ENCODE measurements around the gene MAGI2.
"Not testable (repeated sequence)": the region's sequence is repeated elsewhere in the genome, so short reads cannot be mapped to it uniquely, and the experiment has no call there.

The MAGI2 gene

GRCh38 chr7:78585980-78586379 is 867.5 kb downstream of the MAGI2 start:
- ChIA-PET CTCF (no interaction called here), POLR2A (no interaction called here)
- no peak for DNase-seq (ENCODE audit: extremely low spot score)
- TF ChIP-seq CTCF (IDR thresholded peaks at IDR 0.05; ENCODE audit: control extremely low read depth, extremely low read depth, low read depth, missing control alignments) = no peak

GRCh38 chr7:78578686-78579085 is 874.8 kb downstream of the MAGI2 start:
- TF ChIP-seq CTCF (IDR thresholded peaks at IDR 0.05; ENCODE audit: control extremely low read depth, extremely low read depth, low read depth, missing control alignments) = no peak
- no peak for DNase-seq (ENCODE audit: extremely low spot score)
- CTCF ChIA-PET = interaction anchor here (0.8 to 1.5 kb wide), 6 partner anchors 9 to 537 kb away, joined by 3 to 4 read pairs (median 3); no protein-coding TSS in a partner anchor
- POLR2A ChIA-PET = no interaction called here

GRCh38 chr7:78577174-78577952 is 876.1 kb downstream of the MAGI2 start:
- CTCF ChIA-PET; DNase-seq (ENCODE audit: extremely low spot score); POLR2A ChIA-PET: not testable (repeated sequence)

GRCh38 chr7:78576236-78576635 is 877.2 kb downstream of the MAGI2 start:
- ChIA-PET POLR2A (no interaction called here), CTCF (no interaction called here)
- DNase-seq (ENCODE audit: extremely low spot score) = no peak
- no peak for TF ChIP-seq CTCF (IDR thresholded peaks at IDR 0.05; ENCODE audit: control extremely low read depth, extremely low read depth, low read depth, missing control alignments)

GRCh38 chr7:78571292-78571691 is 882.2 kb downstream of the MAGI2 start:
- DNase-seq (ENCODE audit: extremely low spot score) = no peak
- ChIA-PET CTCF (no interaction called here), POLR2A (no interaction called here)
- TF ChIP-seq CTCF (IDR thresholded peaks at IDR 0.05; ENCODE audit: control extremely low read depth, extremely low read depth, low read depth, missing control alignments) = no peak

- TF ChIP-seq CTCF (IDR thresholded peaks at IDR 0.05; ENCODE audit: control extremely low read depth, extremely low read depth, low read depth, missing control alignments) = no peak
- ChIA-PET POLR2A (no interaction called here), CTCF (interaction anchor here (1.6 kb wide), 2 partner anchors 10 to 16 kb away, joined by 3 read pairs; no protein-coding TSS in a partner anchor)
- no peak for DNase-seq (ENCODE audit: extremely low spot score)
Observed at GRCh38 chr7:78568690-78569089, 884.8 kb downstream of the MAGI2 start.

- TF ChIP-seq CTCF (IDR thresholded peaks at IDR 0.05; ENCODE audit: control extremely low read depth, extremely low read depth, low read depth, missing control alignments) = no peak
- ChIA-PET CTCF (interaction anchor here (0.8 to 1.6 kb wide), 4 partner anchors 11 to 55 kb away, joined by 3 read pairs; no protein-coding TSS in a partner anchor), POLR2A (no interaction called here)
- no peak for DNase-seq (ENCODE audit: extremely low spot score)
Observed at GRCh38 chr7:78567836-78568235, 885.6 kb downstream of the MAGI2 start.
